Measurements from ENCODE around the gene FMO5.

FMO5 gene

GRCh38 chr1:147225193-147225730 lies at the start of gene FMO5:
Gene FMO5 (minus strand): TSS chr1:147225339. CDS start chr1:147225029, 310 bp downstream.
- peak; percentile 61 to 71 for DNase-seq

- peak in 1 of 2 experiments; percentile 57 for DNase-seq
These were observed 48.5 kb upstream of the FMO5 start for GRCh38 chr1:147273409-147274336.

GRCh38 chr1:147272042-147272441 lies 46.9 kb upstream of the FMO5 start:
- no peak for DNase-seq

GRCh38 chr1:147270721-147271120 lies 45.6 kb upstream of the FMO5 start:
- DNase-seq, result no peak

GRCh38 chr1:147267711-147268110 lies 42.6 kb upstream of the FMO5 start:
- no peak for DNase-seq

- DNase-seq, result no peak
These were observed 41.2 kb upstream of the FMO5 start for GRCh38 chr1:147266381-147266780.

GRCh38 chr1:147264158-147264768 lies 39.1 kb upstream of the FMO5 start:
- no peak for DNase-seq

- no peak for DNase-seq
These were observed 35.8 kb upstream of the FMO5 start for GRCh38 chr1:147260956-147261355.

- no peak for DNase-seq
These were observed 27.4 kb upstream of the FMO5 start for GRCh38 chr1:147252540-147252939.

GRCh38 chr1:147247656-147248238 lies 22.6 kb upstream of the FMO5 start:
- DNase-seq, result no peak

GRCh38 chr1:147246910-147247655 lies 21.9 kb upstream of the FMO5 start:
- no peak for DNase-seq

- DNase-seq, result no peak
These were observed 21.0 kb upstream of the FMO5 start for GRCh38 chr1:147246044-147246690.

- DNase-seq, result no peak
These were observed 20.5 kb upstream of the FMO5 start for GRCh38 chr1:147245586-147246021.

GRCh38 chr1:147245129-147245528 lies 20.0 kb upstream of the FMO5 start:
- DNase-seq, result no peak

- no peak for DNase-seq
These were observed 18.7 kb upstream of the FMO5 start for GRCh38 chr1:147243841-147244240.

- DNase-seq, result no peak
These were observed 18.1 kb upstream of the FMO5 start for GRCh38 chr1:147243228-147243685.

- DNase-seq, result peak; percentile 98 to 99
These were observed 17.5 kb upstream of the FMO5 start, which contains the start of gene CHD1L for GRCh38 chr1:147242449-147243227. Gene CHD1L (plus strand): TSS chr1:147242684. CDS start chr1:147242704, 20 bp downstream.

- DNase-seq, result no peak
These were observed 16.9 kb upstream of the FMO5 start for GRCh38 chr1:147241934-147242448.

GRCh38 chr1:147240131-147240721 lies 15.1 kb upstream of the FMO5 start:
- peak; percentile 66 to 82 for DNase-seq
